Stimulated activated CD8-positive, alpha-beta memory T cell treated with anti-CD3 and anti-CD28 coated beads, Interleukin-15, amount 100 ng/mL, for 24 hours (primary cell): ENCODE results near the gene ELL3.
"Not testable (repeated sequence)": the region's sequence is repeated elsewhere in the genome, so short reads cannot be mapped to it uniquely, and the experiment has no call there.

Experiments used
- DNase-seq: peaks from one replicate; pipeline ENCODE4 v3.0.0-alpha.2; 2020; ENCODE audit warnings: low read depth

Gene ELL3

GRCh38 chr15:43791993-43792760 is 15.4 kb upstream of the ELL3 start, which contains the start of gene SERF2:
Gene SERF2 (plus strand): TSS chr15:43792320. CDS start chr15:43792377, 57 bp downstream.
- peak; percentile 96 for DNase-seq

DNA sequence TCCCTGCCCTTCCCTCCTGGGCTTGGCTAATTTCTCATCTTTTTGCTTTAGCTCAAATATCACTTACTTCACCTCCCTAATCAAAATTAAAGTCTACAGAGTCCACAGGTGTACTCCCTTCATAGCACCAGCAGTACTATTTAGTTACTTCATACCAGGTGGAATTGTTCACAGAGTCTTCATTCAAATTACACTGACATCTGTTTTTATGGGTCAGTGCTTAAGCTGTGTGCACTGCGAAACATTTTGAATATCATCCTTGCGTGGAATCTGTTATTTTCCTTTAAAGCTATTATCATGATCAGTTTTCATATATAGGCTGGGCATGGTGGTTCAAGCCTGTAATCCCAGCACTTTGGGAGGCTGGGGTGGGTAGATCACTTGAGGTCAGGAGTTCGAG is 12.6 kb upstream of the ELL3 start:
- no peak for DNase-seq

DNA sequence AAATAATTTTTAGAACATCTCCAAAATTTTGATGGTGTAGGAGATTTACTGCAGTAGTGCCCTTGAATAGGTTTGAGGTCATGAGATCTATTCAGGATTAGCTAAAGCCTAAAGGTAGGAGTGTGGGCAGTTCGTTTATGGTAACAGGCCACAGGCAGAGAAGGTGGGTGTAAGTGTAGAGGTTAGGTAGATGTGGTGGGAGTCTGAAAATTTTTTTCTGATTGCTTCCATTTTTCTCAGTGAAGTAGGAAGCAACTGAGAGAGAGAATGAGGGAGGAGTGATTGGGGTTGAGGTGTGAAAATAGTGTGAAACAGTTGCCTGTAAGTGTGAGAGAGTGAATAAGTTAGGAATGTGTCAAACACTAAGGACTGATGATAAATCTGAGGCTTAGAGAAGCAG is 2.2 kb upstream of the ELL3 start:
- DNase-seq, result no peak

GRCh38 chr15:43777267-43777914 is 625 bp upstream of the ELL3 start:
- DNase-seq, result peak; percentile 62

DNA sequence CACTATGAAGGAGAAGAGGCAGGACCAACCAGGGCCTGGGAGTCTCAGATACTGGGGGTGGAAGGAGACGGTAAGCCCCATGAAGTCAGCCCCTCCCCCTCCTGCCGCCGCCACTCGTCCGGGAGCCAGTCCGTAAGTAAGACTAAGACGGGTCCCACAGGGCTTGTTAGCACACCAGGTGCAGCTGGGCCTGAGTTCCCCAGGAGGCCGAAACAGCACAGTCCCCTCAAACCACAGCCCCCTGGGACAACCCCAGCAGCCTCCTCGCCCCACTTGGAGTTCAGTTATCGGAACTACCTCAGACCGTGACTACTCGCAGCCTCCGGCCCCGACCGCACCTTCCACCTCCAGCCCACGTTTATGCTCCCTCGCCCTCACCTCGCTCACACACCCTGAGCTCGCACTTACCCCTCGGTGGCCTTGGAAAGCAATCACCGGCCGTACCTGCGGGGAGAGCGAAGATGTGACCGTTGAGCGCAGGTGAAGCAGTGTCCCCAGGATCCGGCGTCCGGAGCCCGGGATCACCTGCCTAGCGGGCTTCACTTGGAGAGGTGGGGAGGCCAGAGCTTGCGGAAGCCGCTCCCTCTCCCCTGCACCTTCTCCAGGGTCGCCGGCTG is 557 bp downstream of the ELL3 start:
- no peak for DNase-seq

- no peak for DNase-seq
These were observed 1.3 kb downstream of the ELL3 start for GRCh38 chr15:43775411-43775965.

DNA sequence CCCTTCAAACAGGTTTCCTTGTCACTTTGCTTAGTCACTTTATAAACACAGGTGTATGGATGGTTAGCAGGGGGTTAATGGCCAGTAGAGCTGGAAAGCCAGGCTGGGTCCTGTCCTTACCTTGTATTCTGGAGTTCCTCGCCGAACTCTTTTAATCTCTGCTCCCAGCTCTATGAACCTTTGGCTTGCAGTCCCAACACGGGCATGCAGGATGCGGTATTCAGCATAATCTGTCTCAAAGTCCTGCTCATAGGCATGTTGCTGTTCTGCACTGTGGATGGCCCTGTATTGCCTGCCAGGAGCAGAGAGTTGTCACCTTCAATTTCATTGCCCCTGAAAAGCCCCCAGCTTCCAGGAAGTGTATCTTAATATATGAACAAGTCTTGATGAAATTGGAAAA is 2.7 kb downstream of the ELL3 start:
- DNase-seq, result no peak

- DNase-seq, result no peak
These were observed 4.1 kb downstream of the ELL3 start for GRCh38 chr15:43772624-43773023.

DNA sequence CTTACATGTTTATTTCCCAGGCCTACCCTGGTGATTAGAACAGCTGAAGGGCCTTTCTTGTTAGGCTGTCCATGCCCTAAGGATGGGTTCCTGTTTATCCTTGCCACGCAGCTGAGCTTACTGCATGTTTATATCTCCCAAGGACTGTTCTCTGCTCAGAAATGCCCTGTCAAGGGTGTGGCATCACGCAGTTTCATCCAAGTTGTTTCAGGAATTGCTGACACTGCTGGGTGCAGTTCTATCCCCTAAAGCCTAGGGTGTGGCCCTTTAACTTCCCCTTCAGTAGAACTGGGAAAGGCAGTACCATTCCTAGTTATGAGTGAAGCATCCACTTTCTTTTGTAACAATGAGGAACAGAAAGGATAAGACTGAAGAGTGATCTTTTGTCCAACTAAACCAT is 5.0 kb downstream of the ELL3 start:
- no peak for DNase-seq

- no peak for DNase-seq
These were observed 7.1 kb downstream of the ELL3 start for GRCh38 chr15:43769584-43770228.

DNA sequence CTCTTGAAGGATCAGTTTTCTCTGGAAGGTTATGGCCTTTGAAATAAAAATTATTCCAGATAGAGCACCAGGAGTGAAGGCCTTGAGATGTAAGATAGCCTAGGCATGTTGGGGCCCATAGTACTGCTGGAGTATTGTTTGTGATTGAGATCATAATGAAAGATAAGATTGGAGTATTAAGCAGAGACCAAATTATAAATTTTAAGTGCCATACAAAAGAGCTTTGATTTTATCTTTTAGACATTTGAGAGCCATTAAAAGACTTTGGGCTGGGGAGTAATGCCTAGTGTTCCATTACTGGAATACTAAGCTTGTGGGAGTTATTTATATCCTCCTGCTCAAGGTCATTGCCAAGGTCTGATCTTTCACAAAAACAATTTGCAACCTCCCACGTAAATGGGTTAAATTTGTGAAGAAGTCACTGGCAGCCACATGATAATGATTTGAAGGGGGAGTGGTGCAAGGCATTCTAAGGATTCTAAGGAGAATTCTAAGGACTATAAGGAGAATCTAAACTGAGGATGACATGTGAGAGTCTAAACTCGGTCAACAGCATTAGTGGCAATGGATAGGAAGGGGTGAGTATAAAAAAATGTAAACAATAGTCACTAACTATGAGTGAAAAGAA is 12.8 kb downstream of the ELL3 start:
- DNase-seq, result no peak

GRCh38 chr15:43762824-43763223 is 13.9 kb downstream of the ELL3 start:
- no peak for DNase-seq

DNA sequence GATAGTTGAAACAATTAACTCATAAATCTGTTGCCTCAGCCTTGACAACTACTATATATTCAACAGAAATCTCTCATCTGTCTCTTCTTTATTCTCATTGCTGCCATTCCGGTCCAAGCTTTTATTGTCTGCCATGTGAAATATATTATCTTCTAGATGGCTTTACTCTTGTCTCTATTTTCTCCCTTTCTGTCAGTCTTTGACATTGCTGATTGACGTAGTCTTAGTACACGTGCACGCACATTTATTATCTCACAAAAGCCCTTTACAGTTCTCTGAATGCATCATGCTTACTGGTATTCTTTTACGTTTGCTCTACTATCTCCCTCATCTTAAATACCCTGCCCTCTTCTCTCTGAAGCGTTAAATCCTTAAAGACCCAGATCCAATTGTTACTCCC is 24.9 kb downstream of the ELL3 start:
- DNase-seq, result no peak

- no peak for DNase-seq
These were observed 26.9 kb downstream of the ELL3 start for GRCh38 chr15:43749690-43750345.

DNA sequence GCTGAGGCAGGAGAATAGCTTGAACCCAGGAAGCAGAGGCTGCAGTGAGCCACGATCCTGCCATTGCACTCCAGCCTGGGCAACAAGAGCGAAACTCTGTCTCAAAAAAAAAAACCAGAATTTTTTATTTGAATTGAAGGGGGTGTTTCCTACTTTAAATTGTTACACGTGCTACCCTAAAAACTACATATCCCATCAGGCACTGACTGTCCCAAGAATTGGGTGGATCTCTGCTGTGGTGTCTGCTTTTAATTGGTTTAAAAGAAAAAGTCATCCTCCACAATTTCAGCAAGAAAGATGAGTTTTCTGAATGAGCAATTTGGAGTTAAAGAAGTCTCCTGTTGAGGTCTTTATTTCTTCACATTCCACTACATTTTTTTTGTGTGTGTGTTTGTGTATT is 28.4 kb downstream of the ELL3 start:
- no peak for DNase-seq

GRCh38 chr15:43746903-43747309 is 29.9 kb downstream of the ELL3 start:
- not testable (repeated sequence) for DNase-seq

DNA sequence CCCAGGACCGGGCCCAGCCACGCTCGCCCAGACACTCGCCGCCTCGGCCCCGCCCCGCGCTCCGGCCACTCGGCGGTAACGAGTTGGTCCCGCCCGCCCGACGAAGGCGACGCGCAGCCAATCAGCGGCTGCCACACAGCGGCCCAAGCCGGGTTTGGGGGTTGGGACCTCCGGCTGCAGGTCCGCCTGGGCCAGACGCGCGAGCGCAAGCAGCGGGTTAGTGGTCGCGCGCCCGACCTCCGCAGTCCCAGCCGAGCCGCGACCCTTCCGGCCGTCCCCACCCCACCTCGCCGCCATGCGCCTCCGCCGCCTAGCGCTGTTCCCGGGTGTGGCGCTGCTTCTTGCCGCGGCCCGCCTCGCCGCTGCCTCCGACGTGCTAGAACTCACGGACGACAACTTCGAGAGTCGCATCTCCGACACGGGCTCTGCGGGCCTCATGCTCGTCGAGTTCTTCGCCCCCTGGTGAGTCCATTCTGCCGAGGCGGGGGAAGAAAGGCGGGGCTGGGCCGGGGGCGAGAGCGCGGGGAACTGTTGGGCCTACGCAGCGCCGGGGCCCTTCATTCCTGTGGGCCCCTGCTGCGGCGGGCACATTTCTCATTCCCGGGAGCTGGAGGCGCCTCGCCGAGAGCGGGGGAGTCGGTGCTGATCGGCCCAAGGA is 30.4 kb downstream of the ELL3 start, which contains the start of gene PDIA3:
Gene PDIA3 (plus strand): TSS at position 194 of the 658 bp plus-strand sequence. CDS start 102 bp downstream, at position 296.
- peak; percentile 79 for DNase-seq

DNA sequence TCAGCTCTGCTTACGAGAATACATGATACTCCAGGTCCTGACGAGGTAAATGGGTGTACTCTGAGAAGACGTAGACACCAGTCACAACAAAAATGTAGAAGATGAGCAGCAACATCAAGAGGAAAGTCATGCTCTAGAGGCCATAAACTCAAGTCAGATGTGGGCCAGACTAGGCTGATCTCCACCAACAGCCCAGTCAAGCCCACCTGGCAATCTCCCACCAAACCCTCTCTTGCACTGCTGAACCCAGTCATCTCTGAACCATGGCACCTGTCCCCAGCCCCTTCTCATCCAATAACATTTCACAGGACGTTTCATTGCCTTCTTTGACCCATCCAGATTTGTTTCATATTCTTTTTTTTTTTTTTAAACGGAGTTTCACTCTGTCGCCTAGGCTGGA is 41.4 kb downstream of the ELL3 start:
- DNase-seq, result no peak

DNA sequence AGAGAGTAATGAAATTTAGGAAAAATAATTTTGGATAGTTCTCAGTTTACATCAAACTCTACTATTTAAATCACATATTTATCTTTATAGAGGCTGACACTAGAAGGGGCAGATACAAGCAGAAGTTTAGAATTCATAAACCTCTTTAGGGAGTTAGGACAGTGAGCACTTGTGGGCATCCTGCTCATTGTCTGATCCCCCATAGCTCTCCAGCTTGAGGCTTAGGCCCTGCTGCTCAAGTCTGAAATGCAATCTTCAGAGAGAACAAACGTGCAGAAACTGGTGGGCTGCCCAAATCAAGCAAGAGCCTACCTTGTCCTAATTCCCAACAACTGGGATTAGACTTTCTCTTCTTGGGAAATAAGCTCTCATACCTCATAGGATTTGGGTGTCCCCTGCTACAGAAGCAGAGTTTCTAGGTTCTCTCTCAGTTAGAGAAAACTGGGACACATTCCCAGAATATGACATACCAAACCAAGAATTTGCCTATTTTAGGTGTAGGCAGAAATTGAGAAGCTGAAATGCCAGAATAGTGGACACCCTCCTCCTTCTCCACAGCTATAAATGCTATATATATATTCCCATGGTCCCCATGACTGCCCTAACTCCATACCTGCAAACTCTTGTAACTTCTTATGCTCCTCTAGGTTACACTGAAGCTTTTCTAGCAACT is 48.6 kb downstream of the ELL3 start:
- not testable (repeated sequence) for DNase-seq

- DNase-seq, result not testable (repeated sequence)
These were observed 50.5 kb downstream of the ELL3 start for GRCh38 chr15:43726306-43726705.
